GM23248 (cell line): Measurements from ENCODE around the gene ZBTB40.

Source experiments
- EZH2 ChIP-seq: fragments of 200-600 bp; sonication (generic); IDR thresholded peaks from 2 replicates; pipeline ENCODE4 v1.6.1; 2018; ENCODE audit warnings: antibody characterized with exemption, mild to moderate bottlenecking; ENCODE audit not compliant: insufficient read depth, poor library complexity, severe bottlenecking
- EZH2phosphoT487 ChIP-seq: fragments of 200-600 bp; sonication (generic); IDR thresholded peaks from 2 replicates; pipeline ENCODE4 v1.6.1; 2018; ENCODE audit warnings: antibody characterized with exemption, moderate library complexity, mild to moderate bottlenecking, low read depth; ENCODE audit not compliant: insufficient read depth

- TF ChIP-seq EZH2 (no peak), EZH2phosphoT487 (no peak)
Observed at GRCh38 chr1:22472596-22472995, 20.9 kb downstream of the ZBTB40 start.
